Neural cell (in vitro differentiated cells): ENCODE data around the gene OCIAD1.

ENCODE experiments used
- EP300 ChIP-seq: fragments of 450-650 bp; conservative IDR thresholded peaks from 2 replicates; pipeline ENCODE4 v1.6.1; 2014; ENCODE audit warnings: antibody characterized with exemption, mild to moderate bottlenecking, moderate library complexity; ENCODE audit not compliant: poor library complexity, severe bottlenecking
- EZH2 ChIP-seq: fragments of 200-600, 300-800 bp; shearing (Covaris generic), sonication (generic); IDR thresholded peaks from 2 replicates; pipeline ENCODE4 v1.6.1; 2014; ENCODE audit warnings: antibody characterized with exemption, low read length, borderline replicate concordance, mild to moderate bottlenecking; ENCODE audit not compliant: insufficient read depth, poor library complexity, severe bottlenecking

DNA sequence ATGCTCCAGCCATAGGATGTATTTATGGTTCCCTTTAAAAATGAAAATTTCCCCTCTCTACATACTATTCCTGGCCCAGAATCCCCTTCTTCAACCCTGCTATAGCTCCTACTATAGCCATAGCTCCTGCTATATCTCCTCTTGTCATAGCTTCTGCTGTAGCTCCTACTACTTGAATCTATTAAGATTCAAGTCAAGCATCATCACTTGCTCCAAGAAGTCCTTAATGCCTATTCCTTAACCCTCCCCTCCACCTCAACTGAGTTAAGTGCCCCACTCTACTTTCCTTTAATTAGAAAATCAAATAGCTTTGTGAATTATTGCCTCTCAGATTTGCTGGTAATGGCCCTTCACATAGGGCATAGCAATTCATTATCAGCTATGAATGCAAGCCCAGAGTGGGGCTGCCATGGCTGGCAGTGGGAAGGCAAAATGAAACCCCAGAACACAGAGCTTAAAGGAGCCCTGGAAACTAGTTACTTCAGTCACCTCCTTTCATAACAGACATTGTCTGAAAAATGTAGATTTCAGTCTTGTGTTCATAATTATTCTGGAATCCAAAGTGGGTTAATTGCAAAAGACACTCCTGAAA, 60.2 kb downstream of the OCIAD1 start:
- TF ChIP-seq EZH2 (no peak), EP300 (no peak)
